GM12864 (cell line): Measurements from ENCODE around the gene EIF3B.
"Not testable (repeated sequence)": the region's sequence is repeated elsewhere in the genome, so short reads cannot be mapped to it uniquely, and the experiment has no call there.

Experiments
- DNase-seq: peaks from one replicate; pipeline ENCODE4 v3.0.0-alpha.2; 2011; ENCODE audit warnings: low read depth
- H3K4me3 ChIP-seq: 2 replicates; pipeline ENCODE4 v1.5.1; 2011; ENCODE audit warnings: mild to moderate bottlenecking, low read depth, low read length, control low read depth
- CTCF ChIP-seq: IDR thresholded peaks from 2 replicates; pipeline ENCODE4 v1.5.1; 2011; ENCODE audit warnings: low read depth, mild to moderate bottlenecking, moderate library complexity, low read length, control low read depth, inconsistent platforms; ENCODE audit errors: missing control alignments

EIF3B gene

GRCh38 chr7:2384354-2385243 lies 30.0 kb downstream of the EIF3B start:
- TF ChIP-seq CTCF: no peak
- no peak for DNase-seq
- H3K4me3 ChIP-seq: no peak overlapping the region

GRCh38 chr7:2386122-2386521 lies 31.5 kb downstream of the EIF3B start:
- H3K4me3 ChIP-seq, DNase-seq: not testable (repeated sequence)

- no peak for DNase-seq
- no peak for TF ChIP-seq CTCF
- no peak overlapping the region for H3K4me3 ChIP-seq
These were observed 32.5 kb downstream of the EIF3B start for GRCh38 chr7:2386964-2387669.

- no peak for DNase-seq
- no peak overlapping the region for H3K4me3 ChIP-seq
- TF ChIP-seq CTCF: no peak
These were observed 33.4 kb downstream of the EIF3B start for GRCh38 chr7:2387897-2388636.

- no peak for TF ChIP-seq CTCF
- DNase-seq: no peak
- H3K4me3 ChIP-seq: no peak overlapping the region
These were observed 34.0 kb downstream of the EIF3B start for GRCh38 chr7:2388637-2388954.

- H3K4me3 ChIP-seq, DNase-seq: not testable (repeated sequence)
These were observed 35.6 kb downstream of the EIF3B start for GRCh38 chr7:2390020-2390816.

GRCh38 chr7:2393706-2394105 lies 39.1 kb downstream of the EIF3B start:
- TF ChIP-seq CTCF: no peak
- DNase-seq: no peak
- H3K4me3 ChIP-seq: no peak overlapping the region
